ENCODE results near the gene G3BP2. TPM values are rescaled to one million over a fixed set of nuclear protein-coding genes. Genes with fewer than 3 reads are reported as not detected.

Gene G3BP2
- total RNA-seq, 3 donors from 2014 or later = 75.4 to 92.6 (median 86.2) TPM

GRCh38 chr4:75630937-75631329 is 42.3 kb downstream of the G3BP2 start:
- H3K9me3 ChIP-seq = no peaks in the 10 kb centered on the region
- H3K4me1 ChIP-seq = no peaks in the 10 kb centered on the region
- TF ChIP-seq CTCF (IDR thresholded peaks at IDR 0.05) (no peak), POLR2A (IDR thresholded peaks at IDR 0.05) (no peak), POLR2AphosphoS5 (IDR thresholded peaks at IDR 0.05) (no peak)
- intact Hi-C loops (cut with DNase I; ENCODE audit: low total_unique reads) = no loop called here
- no peaks in the 10 kb centered on the region for H3K36me3 ChIP-seq
- H3K27ac ChIP-seq = peak overlapping the region in 1 of 2 donors; percentile 54
- peak overlapping the region; percentile 48 to 70 (median 63) for H3K4me3 ChIP-seq
- no peak for DNase-seq (ENCODE audit: low spot score in 2 of 2)
- H3K27me3 ChIP-seq = no peaks in the 10 kb centered on the region

- DNase-seq (ENCODE audit: low spot score in 2 of 2) = peak; percentile 72 to 85
- intact Hi-C loops (cut with DNase I; ENCODE audit: low total_unique reads) = no loop called here
- Histone ChIP-seq H3K4me3 (peak within 1 kb of the TSS; percentile 48 to 70 (median 63)), H3K27ac (peak within 1 kb of the TSS in 1 of 2 donors; percentile 54), H3K27me3 (no peaks in the 10 kb centered on the region), H3K36me3 (no peaks in the 10 kb centered on the region), H3K4me1 (no peaks in the 10 kb centered on the region), H3K9me3 (no peaks in the 10 kb centered on the region)
- TF ChIP-seq CTCF (IDR thresholded peaks at IDR 0.05) = no peak
- peak in 2 of 3 donors; percentile 44 for TF ChIP-seq POLR2AphosphoS5 (IDR thresholded peaks at IDR 0.05)
- no peak for TF ChIP-seq POLR2A (IDR thresholded peaks at IDR 0.05)
These were observed 42.9 kb downstream of the G3BP2 start, which contains the start of gene CDKL2 for GRCh38 chr4:75630174-75630936. Gene CDKL2 (minus strand): TSS chr4:75630528. CDS start chr4:75625988, 4,540 bp downstream.

- H3K36me3 ChIP-seq = no peaks in the 10 kb centered on the region
- H3K4me1 ChIP-seq = no peaks in the 10 kb centered on the region
- no peak for DNase-seq (ENCODE audit: low spot score in 2 of 2)
- no peaks in the 10 kb centered on the region for H3K27me3 ChIP-seq
- H3K4me3 ChIP-seq = peak overlapping the region in 1 of 3 donors; percentile 63
- no peak overlapping the region for H3K27ac ChIP-seq
- TF ChIP-seq POLR2AphosphoS5 (IDR thresholded peaks at IDR 0.05) (no peak), CTCF (IDR thresholded peaks at IDR 0.05) (no peak), POLR2A (IDR thresholded peaks at IDR 0.05) (no peak)
- intact Hi-C loops (cut with DNase I; ENCODE audit: low total_unique reads) = no loop called here
- no peaks in the 10 kb centered on the region for H3K9me3 ChIP-seq
These were observed 44.0 kb downstream of the G3BP2 start for GRCh38 chr4:75629239-75629638.

- no peak overlapping the region for H3K27ac ChIP-seq
- H3K27me3 ChIP-seq = no peaks in the 10 kb centered on the region
- H3K4me1 ChIP-seq = no peaks in the 10 kb centered on the region
- H3K36me3 ChIP-seq = no peaks in the 10 kb centered on the region
- intact Hi-C loops (cut with DNase I; ENCODE audit: low total_unique reads) = no loop called here
- no peak for DNase-seq (ENCODE audit: low spot score in 2 of 2)
- TF ChIP-seq POLR2A (IDR thresholded peaks at IDR 0.05) = no peak
- no peak for TF ChIP-seq CTCF (IDR thresholded peaks at IDR 0.05)
- no peak for TF ChIP-seq POLR2AphosphoS5 (IDR thresholded peaks at IDR 0.05)
- H3K4me3 ChIP-seq = no peak overlapping the region
- no peaks in the 10 kb centered on the region for H3K9me3 ChIP-seq
These were observed 50.2 kb downstream of the G3BP2 start for GRCh38 chr4:75623026-75623425.

GRCh38 chr4:75621715-75622114 is 51.5 kb downstream of the G3BP2 start:
- intact Hi-C loops (cut with DNase I; ENCODE audit: low total_unique reads) = no loop called here
- no peaks in the 10 kb centered on the region for H3K27me3 ChIP-seq

More at GRCh38 chr4:75621715-75622114, 51.5 kb downstream of the G3BP2 start:
- H3K27ac ChIP-seq = no peak overlapping the region
- no peaks in the 10 kb centered on the region for H3K9me3 ChIP-seq
- DNase-seq (ENCODE audit: low spot score in 2 of 2) = no peak
- H3K4me3 ChIP-seq = no peak overlapping the region
- TF ChIP-seq POLR2A (IDR thresholded peaks at IDR 0.05) = no peak
- TF ChIP-seq CTCF (IDR thresholded peaks at IDR 0.05) = no peak
- no peak for TF ChIP-seq POLR2AphosphoS5 (IDR thresholded peaks at IDR 0.05)
- no peaks in the 10 kb centered on the region for H3K36me3 ChIP-seq
- no peaks in the 10 kb centered on the region for H3K4me1 ChIP-seq
